B cell (primary cell): ENCODE measurements around the gene GAGE13. TPM values are rescaled to one million over a fixed set of nuclear protein-coding genes. Genes with fewer than 3 reads are reported as not detected.
"Not testable (repeated sequence)": the region's sequence is repeated elsewhere in the genome, so short reads cannot be mapped to it uniquely, and the experiment has no call there.

Experiments
- ATAC-seq: fragments of 200-7000 bp; cut with Tn5 transposase; one replicate; pipeline ENCODE4 v1.10.0; 2021; ENCODE audit warnings: low read depth, mild to moderate bottlenecking, moderate number of reproducible peaks, moderate library complexity
- CTCF ChIA-PET: fragments of 350-600 bp; sonication (Branson Sonifier 250); formaldehyde crosslinking; loops from one replicate; lab custom pipeline; 2021; ENCODE audit warnings: antibody characterized with exemption, inconsistent platforms; lab: Charles Lee
- POLR2A ChIA-PET: fragments of 350-600 bp; sonication (Branson Sonifier 250); formaldehyde crosslinking; loops from one replicate; lab custom pipeline; 2021; ENCODE audit warnings: antibody characterized with exemption; lab: Charles Lee
- DNase-seq: peaks from one replicate; pipeline ENCODE4 v3.0.0; 2013
- H2AFZ ChIP-seq: 2 replicates; pipeline ENCODE4 v1.6.1; 2012; ENCODE audit warnings: mild to moderate bottlenecking, low read depth, low read length; ENCODE audit not compliant: insufficient read depth, poor library complexity, severe bottlenecking
- H3K27ac ChIP-seq, 2 donors: 1 replicate in 1 of 2; 2 replicates in 1 of 2; pipeline ENCODE4 v1.5.1; 2012 to 2013; ENCODE audit warnings: low read length in 2 of 2, mild to moderate bottlenecking in 2 of 2, moderate library complexity in 1 of 2
- H3K27me3 ChIP-seq, 4 experiments: fragments of 200-600 bp in 1 of 4; sonication (generic) in 1 of 4; replicated peaks in 1 of 4; 1 replicate in 2 of 4; 2 replicates in 2 of 4; pipeline versions ENCODE4 v1.6.1 to v1.7.0; 2013 to 2016; ENCODE audit warnings: low read length in 3 of 4, mild to moderate bottlenecking in 2 of 4, mixed read lengths in 1 of 4, moderate library complexity in 1 of 4; ENCODE audit not compliant: insufficient read depth in 4 of 4, control insufficient read depth in 3 of 4; ENCODE audit errors: control extremely low read depth in 1 of 4
- H3K36me3 ChIP-seq, 2 experiments: replicated peaks in 1 of 2; 1 replicate in 1 of 2; 2 replicates in 1 of 2; pipeline versions ENCODE4 v1.6.1 to v1.7.1; 2013; ENCODE audit warnings: low read length in 1 of 2; ENCODE audit not compliant: insufficient read depth in 2 of 2, control insufficient read depth in 1 of 2; ENCODE audit errors: control extremely low read depth in 1 of 2, extremely low read depth in 1 of 2
- H3K4me1 ChIP-seq, 2 donors: fragments of 200-600 bp in 1 of 2; sonication (generic) in 1 of 2; 1 replicate in 1 of 2; 2 replicates in 1 of 2; pipeline versions ENCODE4 v1.5.1 to v1.6.1; 2013 to 2017; ENCODE audit warnings: low read length in 2 of 2; ENCODE audit not compliant: control insufficient read depth in 2 of 2, insufficient read depth in 2 of 2
- H3K4me2 ChIP-seq: replicated peaks from 2 replicates; pipeline ENCODE3; 2012; ENCODE audit warnings: mild to moderate bottlenecking, low read depth, low read length; ENCODE audit not compliant: poor library complexity, severe bottlenecking
- H3K4me3 ChIP-seq, 5 experiments: fragments of 200-600 bp in 1 of 5; sonication (generic) in 1 of 5; 1 replicate in 3 of 5; 2 replicates in 2 of 5; pipeline versions ENCODE4 v1.5.1 to v1.7.0; 2011 to 2016; ENCODE audit warnings: low read length in 4 of 5, mild to moderate bottlenecking in 4 of 5, low read depth in 2 of 5, control low read depth in 1 of 5, moderate library complexity in 1 of 5; ENCODE audit not compliant: insufficient read depth in 1 of 5; ENCODE audit errors: control extremely low read depth in 1 of 5, extremely low read depth in 1 of 5
- H3K79me2 ChIP-seq: fragments of 200-600 bp; sonication (generic); one replicate; pipeline ENCODE4 v1.6.0; 2016; ENCODE audit warnings: low read length; ENCODE audit not compliant: control insufficient read depth, insufficient read depth
- H3K9ac ChIP-seq: fragments of 200-600 bp; sonication (generic); 2 replicates; pipeline ENCODE4 v1.6.1; 2017; ENCODE audit warnings: mild to moderate bottlenecking, low read length, moderate library complexity
- H3K9me3 ChIP-seq, 3 donors: one replicate each; pipeline versions ENCODE4 v1.6.1 to v1.7.1; 2013; ENCODE audit warnings: low read length in 2 of 3; ENCODE audit not compliant: control insufficient read depth in 2 of 3, insufficient read depth in 1 of 3; ENCODE audit errors: control extremely low read depth in 1 of 3
- H4K20me1 ChIP-seq: 2 replicates; pipeline ENCODE4 v1.6.0; 2012; ENCODE audit warnings: mild to moderate bottlenecking, low read length; ENCODE audit not compliant: insufficient read depth, control insufficient read depth, poor library complexity, severe bottlenecking
- H3K27ac Mint-ChIP-seq: one replicate; pipeline ENCODE4 v1.8.0; 2021; ENCODE audit warnings: mixed read lengths
- H3K27me3 Mint-ChIP-seq: one replicate; pipeline ENCODE4 v1.8.0; 2021; ENCODE audit warnings: mixed read lengths
- H3K4me1 Mint-ChIP-seq: one replicate; pipeline ENCODE4 v1.8.0; 2021; ENCODE audit warnings: mixed read lengths
- H3K4me3 Mint-ChIP-seq: one replicate; pipeline ENCODE4 v1.8.0; 2021; ENCODE audit warnings: mixed read lengths
- H3K9me3 Mint-ChIP-seq: one replicate; pipeline ENCODE4 v1.8.0; 2022; ENCODE audit warnings: mixed read lengths; ENCODE audit not compliant: insufficient read depth
- EZH2 ChIP-seq: IDR thresholded peaks from 2 replicates; pipeline ENCODE4 v1.6.1; 2012; ENCODE audit warnings: borderline replicate concordance, low read depth, mild to moderate bottlenecking, moderate library complexity, low read length; ENCODE audit not compliant: insufficient read depth, poor library complexity, severe bottlenecking
- WGBS: methylation state at CpG from one replicate; pipeline ENCODE4 v1.1.5; 2013; ENCODE audit warnings: missing lambda C conversion rate; ENCODE audit not compliant: insufficient coverage; 5-methylcytosine and 5-hydroxymethylcytosine counted together
- intact Hi-C: fragments of 100-400 bp; cut with micrococcal nuclease; formaldehyde crosslinking; loops from one replicate; pipeline ENCODE4 v1.10.0; 2022
- polyA plus RNA-seq: library from polyadenylated mRNA; depleted of rRNA; stranded (reverse); fragments of >200 nt; gene quantifications from 2 replicates; pipeline ENCODE4 v1.2.3, GENCODE V29; 2012
- total RNA-seq, 2 donors: library from RNA; stranded (reverse); fragments of 120-200 nt in 1 of 2; gene quantifications; 1 replicate in 1 of 2; 2 replicates in 1 of 2; pipeline versions ENCODE4 v1.2.3 to v1.2.4, GENCODE V29; 2013 to 2022
- TF ChIP-seq, protein P1 (sequence below): fragments of 200-600 bp; IDR thresholded peaks from one replicate; pipeline ENCODE4 v1.8.0; 2022; ENCODE audit warnings: antibody characterized with exemption, mild to moderate bottlenecking

GAGE13 gene
- total and polyA plus RNA-seq, 2 donors (not counting 1 experiment from before 2014, with no cell fraction given): not detected

DNA sequence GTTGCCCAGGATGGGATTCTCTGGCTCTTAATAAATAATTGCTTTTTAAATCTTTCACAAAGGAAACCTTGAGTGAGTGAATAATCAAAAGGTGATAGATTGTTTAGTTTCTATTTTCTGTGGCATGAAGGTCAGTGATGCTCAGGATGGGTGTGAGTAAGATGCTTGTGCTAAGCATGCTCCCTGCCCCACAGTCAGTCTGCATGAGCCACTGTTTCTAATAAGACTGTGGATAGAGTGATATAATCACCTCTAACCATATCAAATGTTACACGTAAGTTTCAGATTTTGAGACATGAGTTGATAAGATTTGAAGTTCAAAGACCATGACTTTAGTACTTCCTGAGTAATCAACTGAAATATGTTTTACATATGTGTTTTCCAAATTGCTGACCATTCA lies 30.7 kb upstream of the GAGE13 start:
- ATAC-seq (no peak), DNase-seq (no peak)
- Histone ChIP-seq H3K27me3 (no peaks in the 10 kb centered on the region), H3K9me3 (no peaks in the 10 kb centered on the region), H2AFZ (no peak overlapping the region), H3K36me3 (no peaks in the 10 kb centered on the region), H3K4me2 (no peak overlapping the region), H3K9ac (no peak overlapping the region), H3K27ac (no peak overlapping the region), H3K79me2 (no peaks in the 10 kb centered on the region), H3K4me1 (no peaks in the 10 kb centered on the region), H3K4me3 (no peak overlapping the region), H4K20me1 (no peaks in the 10 kb centered on the region)
- ChIA-PET CTCF (interaction anchor here (0.7 kb wide), 1 partner anchor 9 kb away, joined by 3 read pairs; no protein-coding TSS in a partner anchor), POLR2A (no interaction called here)
- Mint-ChIP-seq H3K9me3 (no peaks in the 10 kb centered on the region), H3K4me3 (no peak overlapping the region), H3K4me1 (no peaks in the 10 kb centered on the region), H3K27ac (no peak overlapping the region), H3K27me3 (peaks cover 3% of the 10 kb centered on the region)
- WGBS: no CpG with 5 or more reads among the region's 1 CpG
- no peak for TF ChIP-seq EZH2
- TF ChIP-seq, protein P1, sequence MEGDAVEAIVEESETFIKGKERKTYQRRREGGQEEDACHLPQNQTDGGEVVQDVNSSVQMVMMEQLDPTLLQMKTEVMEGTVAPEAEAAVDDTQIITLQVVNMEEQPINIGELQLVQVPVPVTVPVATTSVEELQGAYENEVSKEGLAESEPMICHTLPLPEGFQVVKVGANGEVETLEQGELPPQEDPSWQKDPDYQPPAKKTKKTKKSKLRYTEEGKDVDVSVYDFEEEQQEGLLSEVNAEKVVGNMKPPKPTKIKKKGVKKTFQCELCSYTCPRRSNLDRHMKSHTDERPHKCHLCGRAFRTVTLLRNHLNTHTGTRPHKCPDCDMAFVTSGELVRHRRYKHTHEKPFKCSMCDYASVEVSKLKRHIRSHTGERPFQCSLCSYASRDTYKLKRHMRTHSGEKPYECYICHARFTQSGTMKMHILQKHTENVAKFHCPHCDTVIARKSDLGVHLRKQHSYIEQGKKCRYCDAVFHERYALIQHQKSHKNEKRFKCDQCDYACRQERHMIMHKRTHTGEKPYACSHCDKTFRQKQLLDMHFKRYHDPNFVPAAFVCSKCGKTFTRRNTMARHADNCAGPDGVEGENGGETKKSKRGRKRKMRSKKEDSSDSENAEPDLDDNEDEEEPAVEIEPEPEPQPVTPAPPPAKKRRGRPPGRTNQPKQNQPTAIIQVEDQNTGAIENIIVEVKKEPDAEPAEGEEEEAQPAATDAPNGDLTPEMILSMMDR: no peak
- intact Hi-C loops: no loop called here

DNA sequence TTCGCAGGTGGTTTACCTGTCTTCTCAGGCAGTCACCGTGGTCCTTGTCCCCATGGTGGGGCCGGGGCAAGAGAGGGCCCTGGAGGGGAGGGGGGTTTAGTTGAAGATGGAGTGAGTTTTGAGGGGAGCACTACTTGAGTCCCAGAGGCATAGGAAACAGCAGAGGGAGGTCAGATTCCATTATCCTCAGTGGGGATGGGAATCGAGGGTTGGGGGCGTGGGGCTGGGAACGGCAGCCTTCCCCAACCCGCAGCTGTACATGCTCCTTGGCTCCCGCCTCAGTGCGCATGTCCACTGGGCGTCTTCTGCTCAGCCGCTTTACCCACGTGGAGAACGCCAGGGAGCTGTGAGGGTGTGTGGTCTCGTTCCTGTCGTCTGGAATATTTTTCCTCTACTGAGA lies 28.0 kb upstream of the GAGE13 start, which contains the start of gene GAGE10:
Gene GAGE10 (plus strand): TSS at position 301 of the 400 bp plus-strand sequence. CDS start 1,214 bp downstream, outside the sequence.
- Histone ChIP-seq H3K27ac (no peak within 1 kb of the TSS), H3K9ac (no peak within 1 kb of the TSS), H3K27me3 (no peaks in the 10 kb centered on the region), H3K9me3 (no peaks in the 10 kb centered on the region), H3K4me1 (no peaks in the 10 kb centered on the region), H2AFZ (no peak within 1 kb of the TSS), H3K4me2 (no peak within 1 kb of the TSS), H4K20me1 (no peaks in the 10 kb centered on the region), H3K36me3 (no peaks in the 10 kb centered on the region), H3K79me2 (no peaks in the 10 kb centered on the region), H3K4me3 (no peak within 1 kb of the TSS)
- no peak for ATAC-seq
- WGBS: 96% methylated on average over 5 of the region's 15 CpGs
- no peaks in the 10 kb centered on the region for H3K4me1 Mint-ChIP-seq
- intact Hi-C loops: no loop called here
- ChIA-PET CTCF (no interaction called here), POLR2A (no interaction called here)
- H3K27me3 Mint-ChIP-seq: peaks cover 3% of the 10 kb centered on the region
- TF ChIP-seq, protein P1: no peak
- no peak for TF ChIP-seq EZH2
- no peak within 1 kb of the TSS for H3K27ac Mint-ChIP-seq
- no peak within 1 kb of the TSS for H3K4me3 Mint-ChIP-seq
- no peaks in the 10 kb centered on the region for H3K9me3 Mint-ChIP-seq
- no peak for DNase-seq

- H3K4me3 Mint-ChIP-seq, H3K9me3 Mint-ChIP-seq, H3K27ac Mint-ChIP-seq, intact Hi-C loops, H3K27me3 Mint-ChIP-seq, H3K4me2 ChIP-seq, H3K9ac ChIP-seq, CTCF ChIA-PET, DNase-seq, H4K20me1 ChIP-seq, H3K27ac ChIP-seq, H3K79me2 ChIP-seq, H3K9me3 ChIP-seq, ATAC-seq, POLR2A ChIA-PET, H2AFZ ChIP-seq, H3K4me3 ChIP-seq, H3K27me3 ChIP-seq, H3K36me3 ChIP-seq: not testable (repeated sequence)
- peaks cover 19% of the 10 kb centered on the region for H3K4me1 Mint-ChIP-seq
- peaks cover 11 to 20% of the 10 kb centered on the region in 2 donors for H3K4me1 ChIP-seq
- no CpG with 5 or more reads among the region's 2 CpGs for WGBS
These were observed 23.6 kb upstream of the GAGE13 start for GRCh38 chrX:49307775-49308174.
